K562 (cell line): Measurements from ENCODE around the gene URGCP. TPM values are rescaled to one million over a fixed set of nuclear protein-coding genes. Genes with fewer than 3 reads are reported as not detected.

Source experiments
- ATAC-seq: fragments of 200-7000 bp; cut with Tn5 transposase; 3 replicates; pipeline ENCODE4 v1.9.1; 2020; ENCODE audit warnings: moderate library complexity
- BruUV-seq: library from RNA; stranded (reverse); fragments of 400-500 nt; replicated peaks from 2 replicates; lab custom pipeline; 2021; lab: Mats Ljungman, UMichigan
- CTCF ChIA-PET: fragments of 300-600 bp; formaldehyde crosslinking; extraction: SDS; loops from one replicate; lab custom pipeline; 2021; ENCODE audit warnings: low intra/inter-chr PET ratio; lab: Yijun Ruan, JAX
- POLR2A ChIA-PET: fragments of 300-600, 350-650 bp; sonication (Branson Sonifier 250); formaldehyde crosslinking; extraction: SDS; loops from one replicate; lab custom pipeline; 2021; ENCODE audit warnings: antibody characterized with exemption, inconsistent platforms; lab: Yijun Ruan, JAX
- DNase-seq, 4 experiments: peaks; one replicate each; pipeline versions ENCODE4 v3.0.0 to v3.0.0-alpha.2; 2011 to 2018; ENCODE audit warnings: low spot score in 3 of 4, mixed read lengths in 3 of 4; ENCODE audit errors: extremely low read depth in 1 of 4
- FAIRE-seq: peaks from 2 replicates; lab custom pipeline; 2011; peaks lifted over from hg19 to GRCh38; lab: Jason Lieb, UNC
- H2AFZ ChIP-seq: 2 replicates; pipeline ENCODE4 v1.6.0; 2011; ENCODE audit warnings: low read depth, low read length, control low read depth, inconsistent platforms
- H3K27ac ChIP-seq: fragments of 200-600 bp; 3 replicates; pipeline ENCODE4 v1.8.0; 2011; ENCODE audit warnings: low read depth, mild to moderate bottlenecking, control low read depth, inconsistent platforms, low read length, moderate library complexity, mixed read lengths; ENCODE audit errors: extremely low read depth
- H3K27me3 ChIP-seq, 2 experiments: fragments of 300-600 bp in 1 of 2; 2 replicates in 1 of 2; 3 replicates in 1 of 2; pipeline versions ENCODE4 v1.6.0 to v1.8.0; 2011; ENCODE audit warnings: inconsistent platforms in 2 of 2, low read length in 2 of 2, mild to moderate bottlenecking in 1 of 2, mixed read lengths in 1 of 2, moderate library complexity in 1 of 2; ENCODE audit not compliant: control insufficient read depth in 2 of 2, insufficient read depth in 2 of 2
- H3K36me3 ChIP-seq: fragments of 300-600 bp; 3 replicates; pipeline ENCODE4 v1.8.0; 2011; ENCODE audit warnings: mild to moderate bottlenecking, low read length, inconsistent platforms; ENCODE audit not compliant: control insufficient read depth, insufficient read depth
- H3K4me1 ChIP-seq, 2 experiments: fragments of 200-600 bp in 1 of 2; replicated peaks in 1 of 2; 2 replicates in 1 of 2; 3 replicates in 1 of 2; pipeline versions ENCODE4 v1.5.1 to v1.8.0; 2011; ENCODE audit warnings: inconsistent platforms in 2 of 2, low read length in 2 of 2, mild to moderate bottlenecking in 1 of 2, mixed read lengths in 1 of 2, moderate library complexity in 1 of 2; ENCODE audit not compliant: control insufficient read depth in 2 of 2, insufficient read depth in 2 of 2
- H3K4me2 ChIP-seq: 2 replicates; pipeline ENCODE4 v1.6.1; 2011; ENCODE audit warnings: low read length, control low read depth, inconsistent platforms, mixed read lengths; ENCODE audit not compliant: insufficient read depth
- H3K4me3 ChIP-seq: fragments of 200-600 bp; sonication (generic), shearing (Covaris generic); 2 replicates; pipeline ENCODE4 v1.5.1; 2016; ENCODE audit warnings: control low read depth, inconsistent platforms
- H3K79me2 ChIP-seq: fragments of 200-600 bp; 3 replicates; pipeline ENCODE4 v1.8.0; 2011; ENCODE audit warnings: low read length, inconsistent platforms; ENCODE audit not compliant: control insufficient read depth, insufficient read depth
- H3K9ac ChIP-seq, 2 experiments: 2 replicates each; pipeline versions ENCODE4 v1.6.0 to v1.6.1; 2011; ENCODE audit warnings: low read depth in 2 of 2, low read length in 2 of 2, control low read depth in 1 of 2, inconsistent platforms in 1 of 2, mild to moderate bottlenecking in 1 of 2, mixed read lengths in 1 of 2; ENCODE audit not compliant: insufficient read depth in 1 of 2
- H3K9me1 ChIP-seq: one replicate; pipeline ENCODE4 v1.6.0; 2011; ENCODE audit warnings: inconsistent platforms, mild to moderate bottlenecking, low read length, moderate library complexity; ENCODE audit not compliant: control insufficient read depth, insufficient read depth
- H3K9me3 ChIP-seq: replicated peaks from 2 replicates; pipeline ENCODE4 v1.5.1; 2011; ENCODE audit warnings: low read depth, low read length, inconsistent platforms; ENCODE audit not compliant: control insufficient read depth, insufficient read depth
- H4K20me1 ChIP-seq: replicated peaks from 2 replicates; pipeline ENCODE4 v1.6.1; 2011; ENCODE audit warnings: low read length, inconsistent platforms, mixed read lengths; ENCODE audit not compliant: control insufficient read depth, insufficient read depth
- E2F4 ChIP-seq: sonication (generic); formaldehyde crosslinking; IDR thresholded peaks from 2 replicates; pipeline ENCODE4 v1.8.0; 2022; ENCODE audit warnings: mild to moderate bottlenecking, low read depth, missing genetic modification reagents
- NR1H2 ChIP-seq: sonication (generic); formaldehyde crosslinking; IDR thresholded peaks from 2 replicates; pipeline ENCODE4 v1.4.0; 2020; ENCODE audit warnings: mild to moderate bottlenecking, missing genetic modification reagents
- ZNF311 ChIP-seq: fragments of 250-450 bp; sonication (Bioruptor Pico); IDR thresholded peaks from 2 replicates; pipeline ENCODE4 v1.4.0; 2020; ENCODE audit warnings: mild to moderate bottlenecking, moderate library complexity
- ZNF316 ChIP-seq: fragments of 450-650 bp; IDR thresholded peaks from 2 replicates; pipeline ENCODE4 v1.6.1; 2016
- ZNF518B ChIP-seq: fragments of 250-450 bp; sonication (Bioruptor Pico); IDR thresholded peaks from 2 replicates; pipeline ENCODE4 v1.5.0; 2021; ENCODE audit warnings: mild to moderate bottlenecking, moderate library complexity
- ZNF766 ChIP-seq: fragments of 200-800 bp; sonication (Bioruptor generic); conservative IDR thresholded peaks from 2 replicates; pipeline ENCODE4 v1.6.1; 2016; ENCODE audit warnings: missing genetic modification characterization, missing compliant biosample characterization
- WGBS: fragments of 100-300 bp; shearing (Covaris generic); methylation state at CpG from one replicate; pipeline ENCODE4 v1.1.6; 2016; ENCODE audit warnings: low coverage, mixed read lengths; ENCODE audit not compliant: insufficient coverage; ENCODE audit errors: missing lambda C conversion rate; 5-methylcytosine and 5-hydroxymethylcytosine counted together
- in situ Hi-C: fragments of 300-500 bp; cut with MboI; formaldehyde crosslinking; loops from 4 replicates; pipeline ENCODE4 v1.15.0; 2018; ENCODE audit warnings: inconsistent platforms, mixed read lengths
- intact Hi-C: fragments of 100-400 bp; cut with micrococcal nuclease; formaldehyde crosslinking; loops from 2 replicates; pipeline ENCODE4 v1.14.2; 2022
- polyA plus RNA-seq, 8 experiments: library from polyadenylated mRNA; depleted of rRNA in 4 of 8; stranded (reverse) in 5 of 8; unstranded in 3 of 8; fragments of >200 nt; fragmentation: Nextera tagmentation in 2 of 8; fragmentation: Illumina TruSeq in 1 of 8; extraction: Ambion mirVana in 2 of 8; extraction: Trizol in 1 of 8; gene quantifications; 2 replicates each; pipeline versions ENCODE4 v1.2.1 to v1.2.3, GENCODE V29; 2011 to 2014; ENCODE audit warnings: inconsistent platforms in 1 of 8, missing spikeins in 1 of 8
- total RNA-seq, 7 experiments: library from RNA; depleted of rRNA in 6 of 7; stranded (reverse); fragments of >200 nt in 6 of 7; fragmentation: Illumina TruSeq in 2 of 7; extraction: Trizol in 2 of 7; gene quantifications; 2 replicates each; pipeline versions ENCODE4 v1.2.1 to v1.2.3, GENCODE V29; 2011 to 2021; ENCODE audit warnings: low replicate concordance in 1 of 7

Gene URGCP
- total and polyA plus RNA-seq, 9 of the 15 experiments (the other 6 are each of a cell fraction or from before 2014, with no cell fraction given): 1.7 to 25.8 (median 12.5) TPM

- Histone ChIP-seq H3K27ac (no peak overlapping the region), H2AFZ (no peak overlapping the region), H3K27me3 (no peaks in the 10 kb centered on the region), H3K9me1 (no peaks in the 10 kb centered on the region), H3K4me1 (peaks cover 15 to 17% of the 10 kb centered on the region in 2 experiments; a peak in 4 of 5 replicates), H3K9ac (no peak overlapping the region), H3K4me3 (no peak overlapping the region), H3K4me2 (no peak overlapping the region), H3K79me2 (peaks cover 17% of the 10 kb centered on the region), H4K20me1 (no peaks in the 10 kb centered on the region), H3K36me3 (no peaks in the 10 kb centered on the region), H3K9me3 (no peaks in the 10 kb centered on the region; the same call in 1 of the 2 replicates)
- intact Hi-C loops (no loop called here), in situ Hi-C loops (no loop called here)
- no peak for FAIRE-seq
- 92% methylated on average over 4 of the region's 4 CpGs for WGBS
- no peak for DNase-seq
- TF ChIP-seq ZNF316 (peak; percentile 58; the same call in 1 of the 2 replicates), ZNF311 (CRISPR knock-in tag) (no peak), ZNF766 (peak; percentile 70), E2F4 (CRISPR knock-in tag) (no peak), NR1H2 (no peak), ZNF518B (CRISPR knock-in tag) (no peak)
- no peak for ATAC-seq
- TSS peak; percentile 65 for BruUV-seq
- CTCF ChIA-PET: no interaction called here
- POLR2A ChIA-PET: no interaction called here
Observed at GRCh38 chr7:43927810-43928209, 21.4 kb upstream of the URGCP start.
